GM19043 (cell line): ENCODE results near the gene CFAP47.
"Not testable (repeated sequence)": the region's sequence is repeated elsewhere in the genome, so short reads cannot be mapped to it uniquely, and the experiment has no call there.

Experiments used
- ATAC-seq: cut with Tn5 transposase; IDR thresholded peaks from one replicate; pipeline ENCODE4 v1.9.1; 2021; ENCODE audit warnings: low read depth; ENCODE audit not compliant: unreplicated experiment

Gene CFAP47

GRCh38 chrX:35919536-35920309 is at the start of gene CFAP47:
CFAP47 (plus strand) TSS chrX:35919734; CDS start chrX:35919800, 66 bp downstream.
- ATAC-seq, result no peak

GRCh38 chrX:35880601-35881000 is 38.9 kb upstream of the CFAP47 start:
- ATAC-seq, result no peak

- no peak for ATAC-seq
These were observed 33.4 kb upstream of the CFAP47 start for GRCh38 chrX:35886135-35886534.

- ATAC-seq, result no peak
These were observed 28.8 kb upstream of the CFAP47 start for GRCh38 chrX:35890699-35891098.

GRCh38 chrX:35986816-35987215 is 67.3 kb downstream of the CFAP47 start:
- not testable (repeated sequence) for ATAC-seq

- ATAC-seq, result no peak
These were observed 87.7 kb downstream of the CFAP47 start for GRCh38 chrX:36007207-36007606.

GRCh38 chrX:36019125-36019524 is 99.6 kb downstream of the CFAP47 start:
- ATAC-seq, result no peak

GRCh38 chrX:36035550-36035949 is 116.0 kb downstream of the CFAP47 start:
- no peak for ATAC-seq

- no peak for ATAC-seq
These were observed 143.2 kb downstream of the CFAP47 start for GRCh38 chrX:36062778-36063177.

GRCh38 chrX:36071061-36071460 is 151.5 kb downstream of the CFAP47 start:
- ATAC-seq, result no peak

GRCh38 chrX:36075009-36075408 is 155.5 kb downstream of the CFAP47 start:
- ATAC-seq, result not testable (repeated sequence)

- ATAC-seq, result no peak
These were observed 163.7 kb downstream of the CFAP47 start for GRCh38 chrX:36083256-36083655.

GRCh38 chrX:36087366-36087765 is 167.8 kb downstream of the CFAP47 start:
- no peak for ATAC-seq

GRCh38 chrX:36088939-36089338 is 169.4 kb downstream of the CFAP47 start:
- ATAC-seq, result not testable (repeated sequence)

GRCh38 chrX:36102425-36102824 is 182.9 kb downstream of the CFAP47 start:
- ATAC-seq, result no peak

GRCh38 chrX:36116222-36116621 is 196.7 kb downstream of the CFAP47 start:
- ATAC-seq, result no peak

GRCh38 chrX:36159254-36159653 is 239.7 kb downstream of the CFAP47 start:
- ATAC-seq, result no peak

GRCh38 chrX:36160081-36160480 is 240.5 kb downstream of the CFAP47 start:
- no peak for ATAC-seq

- no peak for ATAC-seq
These were observed 279.0 kb downstream of the CFAP47 start for GRCh38 chrX:36198575-36198974.

GRCh38 chrX:36199928-36200327 is 280.4 kb downstream of the CFAP47 start:
- ATAC-seq, result no peak

GRCh38 chrX:36214924-36215323 is 295.4 kb downstream of the CFAP47 start:
- no peak for ATAC-seq

- ATAC-seq, result no peak
These were observed 299.3 kb downstream of the CFAP47 start for GRCh38 chrX:36218801-36219200.
